ENCODE measurements around the gene WDR82. TPM values are rescaled to one million over a fixed set of nuclear protein-coding genes. Genes with fewer than 3 reads are reported as not detected.

The WDR82 gene
- total and polyA plus RNA-seq, 2 of the 8 experiments (the other 6 are each of a cell fraction or from before 2014, with no cell fraction given) = 33.5 to 82.7 TPM

DNA sequence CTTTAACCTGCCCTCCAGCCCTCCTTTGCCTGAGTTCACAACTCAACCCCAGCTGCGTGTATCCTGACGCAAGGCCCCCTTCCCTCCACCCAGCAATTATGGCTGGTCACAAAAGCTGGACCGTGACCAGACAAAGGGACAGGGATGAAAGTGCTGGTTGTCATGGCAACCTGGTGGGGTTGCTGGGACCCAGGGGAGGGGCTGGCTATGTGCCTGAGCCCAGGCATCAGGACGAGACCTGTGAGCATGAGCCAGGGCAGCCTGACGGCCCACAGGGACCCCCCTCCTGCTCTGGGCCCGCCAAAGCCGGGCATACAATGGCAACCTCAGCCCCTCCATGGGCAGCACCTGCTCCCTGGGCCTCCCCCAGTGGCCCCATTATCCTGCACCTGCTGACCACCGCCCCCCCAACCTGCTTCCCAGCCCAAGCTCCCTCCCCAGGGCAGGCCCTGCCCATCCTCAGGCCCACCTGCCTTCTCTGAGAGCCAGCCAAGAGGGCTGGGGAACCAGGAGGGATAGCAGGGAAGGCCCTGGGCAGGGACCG lies 33.2 kb upstream of the WDR82 start:
- Histone ChIP-seq H3K4me2 (ENCODE audit: insufficient read depth in 1 of 2, low read depth in 2 of 2, low read length in 2 of 2) (no peak overlapping the region), H3K27ac (ENCODE audit: low read depth, low read length) (no peak overlapping the region)
- no peak for FAIRE-seq

More for the DNA sequence above, 33.2 kb upstream of the WDR82 start:
- H2BK12ac ChIP-seq (ENCODE audit: low read depth, low read length) = no peak overlapping the region
- POLR2A ChIA-PET (ENCODE audit: partially characterized antibody) = interaction anchor here (0.6 to 1.1 kb wide), 4 partner anchors 11 to 34 kb away, joined by 3 to 4 read pairs (median 4); partner anchors contain the start of gene WDR82
- no peaks in the 10 kb centered on the region for H3K23me2 ChIP-seq (ENCODE audit: low read depth, low read length)
- WGBS, 2 experiments (ENCODE audit: extremely low coverage in 1 of 2, insufficient coverage in 1 of 2, insufficient read length in 1 of 2, insufficient replicate concordance in 2 of 2, low coverage in 1 of 2, low lambda C conversion rate in 2 of 2, missing lambda C conversion rate in 1 of 2) = 88% methylated on average over 8 of the region's 9 CpGs; no CpG with 5 or more reads in 1 of the 2 experiments
- no peaks in the 10 kb centered on the region for H3K9me3 ChIP-seq (ENCODE audit: insufficient read depth in 2 of 2, low read depth in 1 of 2, low read length in 1 of 2)
- H3K56ac ChIP-seq (replicated peaks; ENCODE audit: insufficient read length, low read depth, low read length) = peak overlapping the region; percentile 57
- H3K18ac ChIP-seq (ENCODE audit: extremely low read depth, low read length) = no peak overlapping the region
- no peak overlapping the region for H3K9ac ChIP-seq (replicated peaks in 1 of 4; ENCODE audit: extremely low read depth in 1 of 4, low read depth in 3 of 4, low read length in 3 of 4)
- no peaks in the 10 kb centered on the region; a peak in 1 of 7 replicates for H3K4me1 ChIP-seq (replicated peaks in 1 of 4; ENCODE audit: control insufficient read depth in 3 of 4, insufficient read depth in 4 of 4, low read length in 3 of 4)
- H4K20me1 ChIP-seq (replicated peaks in 1 of 2; ENCODE audit: control insufficient read depth in 1 of 2, insufficient read depth in 2 of 2, low read length in 2 of 2) = peaks cover 0 to 2% of the 10 kb centered on the region in 2 experiments
- no peak overlapping the region for H3K23ac ChIP-seq (ENCODE audit: insufficient read length)
- no peak overlapping the region for H4K91ac ChIP-seq (replicated peaks; ENCODE audit: insufficient read length, low read length)
- no peak overlapping the region for H2BK20ac ChIP-seq (ENCODE audit: low read length)
- H2AK5ac ChIP-seq (ENCODE audit: low read depth, low read length) = no peak overlapping the region
- no peak overlapping the region for H2AFZ ChIP-seq (ENCODE audit: low read length)
- no peaks in the 10 kb centered on the region for H3K79me1 ChIP-seq (ENCODE audit: low read depth, low read length)
- TF ChIP-seq SRF (IDR thresholded peaks at IDR 0.05; ENCODE audit: low read depth, low read length) (no peak), RBBP5 (IDR thresholded peaks at IDR 0.05; ENCODE audit: borderline replicate concordance, low read depth, low read length) (no peak), SP1 (IDR thresholded peaks at IDR 0.05; ENCODE audit: low read depth, low read length) (no peak), SP2 (IDR thresholded peaks at IDR 0.05; ENCODE audit: low read length) (no peak), TCF12 (IDR thresholded peaks at IDR 0.05; ENCODE audit: low read depth, low read length) (no peak)
- TF ChIP-seq, protein P1, sequence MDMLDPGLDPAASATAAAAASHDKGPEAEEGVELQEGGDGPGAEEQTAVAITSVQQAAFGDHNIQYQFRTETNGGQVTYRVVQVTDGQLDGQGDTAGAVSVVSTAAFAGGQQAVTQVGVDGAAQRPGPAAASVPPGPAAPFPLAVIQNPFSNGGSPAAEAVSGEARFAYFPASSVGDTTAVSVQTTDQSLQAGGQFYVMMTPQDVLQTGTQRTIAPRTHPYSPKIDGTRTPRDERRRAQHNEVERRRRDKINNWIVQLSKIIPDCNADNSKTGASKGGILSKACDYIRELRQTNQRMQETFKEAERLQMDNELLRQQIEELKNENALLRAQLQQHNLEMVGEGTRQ (IDR thresholded peaks at IDR 0.05; ENCODE audit: low read length) = no peak
- no peak overlapping the region for H2BK120ac ChIP-seq (replicated peaks; ENCODE audit: low read depth, low read length)
- H3K79me2 ChIP-seq (ENCODE audit: control insufficient read depth in 1 of 2, insufficient read depth in 2 of 2, low read length in 2 of 2) = no peaks in the 10 kb centered on the region
- H2BK5ac ChIP-seq (ENCODE audit: low read depth, low read length) = no peak overlapping the region
- H3K14ac ChIP-seq (ENCODE audit: insufficient read length) = no peak overlapping the region
- H3K4me3 ChIP-seq (ENCODE audit: extremely low read depth in 1 of 4, insufficient read depth in 2 of 4, low read depth in 3 of 4, low read length in 4 of 4) = no peak overlapping the region
- H3K27me3 ChIP-seq (replicated peaks in 1 of 4; ENCODE audit: control insufficient read depth in 3 of 4, extremely low read depth in 1 of 4, insufficient read depth in 3 of 4, low read length in 3 of 4) = peaks cover 0 to 5% (median under 1%) of the 10 kb centered on the region in 4 experiments; a peak in 3 of 7 replicates
- H3K36me3 ChIP-seq (ENCODE audit: control insufficient read depth in 2 of 4, insufficient read depth in 4 of 4, low read length in 3 of 4) = no peaks in the 10 kb centered on the region; a peak in 1 of 8 replicates
- H2BK15ac ChIP-seq (ENCODE audit: low read length) = no peak overlapping the region
- H4K8ac ChIP-seq (ENCODE audit: extremely low read depth, insufficient read depth, low read length) = no peak overlapping the region; the same call in 1 of the 2 replicates
- no peak overlapping the region for H3K4ac ChIP-seq (replicated peaks; ENCODE audit: insufficient read length, low read depth, low read length)
- no peak overlapping the region for H4K5ac ChIP-seq (ENCODE audit: insufficient read length, low read depth, low read length)
- DNase-seq (ENCODE audit: low read depth in 1 of 2, low spot score in 2 of 2) = no peak
- CTCF ChIA-PET (ENCODE audit: partially characterized antibody) = interaction anchor here (1.5 to 2.7 kb wide), 4 partner anchors 11 to 32 kb away, joined by 3 to 11 read pairs (median 6); partner anchors contain the start of gene WDR82
